Activated CD8-positive, alpha-beta memory T cell treated with anti-CD3 and anti-CD28 coated beads for 4 hours (primary cell): ENCODE measurements around the gene AGER.
"Not testable (repeated sequence)": the region's sequence is repeated elsewhere in the genome, so short reads cannot be mapped to it uniquely, and the experiment has no call there.

ENCODE experiments used
- DNase-seq, 2 donors: peaks; one replicate each; pipeline ENCODE4 v3.0.0-alpha.2; 2020; ENCODE audit warnings: low read depth in 2 of 2

Gene AGER

DNA sequence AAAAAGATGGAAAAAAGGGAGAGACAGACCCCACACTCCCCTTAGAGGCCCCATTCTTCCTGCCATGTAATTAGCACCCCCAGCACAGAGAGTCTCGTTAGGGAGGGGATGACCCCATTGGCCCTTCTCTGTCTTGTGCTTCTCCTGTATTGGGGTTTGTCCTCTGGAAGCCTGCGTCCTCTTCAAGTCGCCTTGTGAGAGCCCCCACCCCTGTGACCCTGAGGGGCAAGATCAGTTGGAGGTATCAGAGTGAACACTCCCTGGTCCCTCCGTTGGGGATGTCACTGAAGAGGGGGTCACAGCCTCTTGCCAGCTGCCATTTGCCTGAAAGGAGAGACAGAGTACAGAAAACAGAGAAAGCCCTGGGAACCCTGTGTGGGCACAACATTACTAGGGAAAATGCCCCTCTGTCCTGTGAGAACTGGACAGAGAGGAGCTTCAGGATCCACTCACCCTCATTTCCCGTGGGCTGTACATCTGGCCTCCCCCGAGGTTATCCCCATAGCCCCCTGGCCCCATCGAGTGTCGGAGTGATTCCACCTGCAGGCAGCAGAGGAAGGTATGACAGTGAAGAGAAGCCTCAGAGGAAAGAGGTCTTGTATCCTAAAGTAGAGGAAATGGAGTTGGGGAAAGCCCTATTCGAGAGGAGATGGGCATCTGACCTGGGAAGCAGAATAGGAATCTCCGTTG is 2.2 kb upstream of the AGER start:
- DNase-seq, result not testable (repeated sequence)

DNA sequence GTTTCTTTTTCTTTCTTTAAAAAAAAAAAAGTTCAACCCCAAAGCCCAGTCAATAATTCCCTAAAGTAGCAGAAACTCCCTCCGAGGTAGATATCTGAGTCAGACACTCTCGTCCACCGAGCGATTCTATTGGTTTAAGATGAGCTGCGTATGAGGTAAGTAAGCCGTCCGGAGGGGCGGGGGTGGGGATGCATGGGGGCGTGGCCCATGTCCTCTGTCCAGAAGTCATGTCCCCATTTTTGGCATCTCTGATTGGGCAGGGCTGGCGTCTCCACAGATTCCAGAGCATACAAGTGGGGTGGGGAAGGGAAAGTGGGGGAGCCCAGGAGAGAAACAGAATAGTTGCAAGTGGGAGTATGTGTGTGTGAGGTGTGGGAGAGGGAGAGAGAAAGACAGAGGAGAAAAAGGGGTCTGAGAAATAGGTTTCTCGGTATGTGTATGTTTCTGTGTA is 1.7 kb upstream of the AGER start:
- peak in 1 of 2 donors; percentile 29 for DNase-seq

DNA sequence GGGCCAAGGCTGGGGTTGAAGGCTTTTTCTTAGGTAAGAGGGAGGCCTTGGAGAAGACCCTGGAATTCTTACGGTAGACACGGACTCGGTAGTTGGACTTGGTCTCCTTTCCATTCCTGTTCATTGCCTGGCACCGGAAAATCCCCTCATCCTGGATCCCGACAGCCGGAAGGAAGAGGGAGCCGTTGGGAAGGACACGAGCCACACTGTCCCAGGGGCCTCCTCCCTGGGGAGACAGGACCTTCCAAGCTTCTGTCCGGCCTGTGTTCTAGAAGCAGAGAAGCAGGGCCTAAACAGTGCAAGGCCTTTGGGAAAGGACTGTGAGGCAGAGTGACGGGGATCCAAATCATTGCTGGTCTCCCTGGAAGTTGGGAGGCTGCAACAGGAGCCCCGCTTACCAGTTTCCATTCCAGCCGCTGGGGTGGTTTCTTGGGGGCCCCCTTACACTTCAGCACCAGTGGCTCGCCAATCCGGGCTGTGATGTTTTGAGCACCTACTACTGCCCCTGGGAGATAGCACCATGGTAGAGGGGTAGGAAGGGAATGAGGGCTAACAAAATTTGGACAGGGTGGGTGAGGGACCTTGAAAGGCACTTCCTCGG is 470 bp downstream of the AGER start:
- DNase-seq, result no peak

DNA sequence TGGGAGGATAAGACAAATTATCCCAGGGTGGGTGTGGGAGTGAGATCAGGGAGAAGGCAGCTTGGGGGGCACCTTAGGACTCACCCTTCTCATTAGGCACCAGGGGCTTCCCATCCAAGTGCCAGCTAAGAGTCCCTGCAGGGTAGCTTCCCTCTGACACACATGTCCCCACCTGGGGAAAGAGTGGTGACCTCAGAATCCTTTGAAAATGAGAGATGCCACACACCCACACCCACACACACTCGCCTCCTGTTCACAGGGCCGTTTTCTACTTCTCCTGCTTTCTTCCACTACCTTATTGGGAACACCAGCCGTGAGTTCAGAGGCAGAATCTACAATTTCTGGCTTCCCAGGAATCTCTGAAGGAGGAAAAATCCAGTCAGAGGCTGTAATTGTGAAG is 1.0 kb downstream of the AGER start:
- no peak for DNase-seq

DNA sequence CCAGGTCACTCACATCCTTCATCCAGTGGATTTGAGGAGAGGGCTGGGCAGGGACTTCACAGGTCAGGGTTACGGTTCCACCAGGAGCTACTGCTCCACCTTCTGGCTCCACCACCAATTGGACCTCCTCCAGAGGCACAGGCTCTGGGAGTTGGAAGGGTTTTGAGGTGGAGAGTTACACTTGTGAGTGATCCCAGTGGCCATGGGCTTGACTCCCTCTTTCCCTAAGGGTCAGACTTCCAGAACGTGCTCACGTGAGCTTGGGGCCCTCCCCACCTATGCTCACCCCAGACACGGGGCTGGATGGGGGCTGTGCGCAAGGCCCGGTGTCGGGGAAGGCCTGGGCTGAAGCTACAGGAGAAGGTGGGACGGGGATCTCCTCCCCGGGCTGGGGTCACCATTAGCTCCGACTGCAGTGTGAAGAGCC is 1.5 kb downstream of the AGER start:
- no peak for DNase-seq

DNA sequence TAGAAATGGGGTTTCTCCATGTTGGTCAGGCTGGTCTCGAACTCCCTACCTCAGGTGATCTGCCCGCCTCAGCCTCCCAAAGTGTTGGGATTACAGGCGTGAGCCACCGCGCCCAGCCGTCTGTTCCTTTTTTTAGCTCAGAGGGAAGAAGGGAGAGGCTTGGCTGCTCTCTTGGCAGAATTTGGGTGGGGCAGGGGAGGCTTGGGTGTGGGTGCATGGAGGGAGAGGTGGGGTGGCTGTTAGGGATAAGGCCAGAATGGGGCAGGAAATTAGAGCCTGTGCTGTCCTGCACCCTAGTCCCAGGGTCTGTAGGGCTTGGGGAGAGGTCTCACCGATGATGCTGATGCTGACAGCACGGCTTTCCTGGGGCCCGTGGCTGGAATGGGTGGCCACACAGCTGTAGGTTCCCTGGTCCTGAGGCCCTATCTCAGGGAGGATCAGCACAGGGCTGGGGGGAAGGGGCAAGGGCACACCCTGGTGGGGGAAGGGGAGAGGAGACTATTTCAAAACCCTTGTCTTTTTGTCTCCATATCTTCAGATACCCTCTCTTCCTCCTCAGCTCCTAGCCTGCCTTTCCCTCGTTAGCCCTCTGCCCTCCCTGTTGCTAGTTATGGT is 2.0 kb downstream of the AGER start:
- no peak for DNase-seq

DNA sequence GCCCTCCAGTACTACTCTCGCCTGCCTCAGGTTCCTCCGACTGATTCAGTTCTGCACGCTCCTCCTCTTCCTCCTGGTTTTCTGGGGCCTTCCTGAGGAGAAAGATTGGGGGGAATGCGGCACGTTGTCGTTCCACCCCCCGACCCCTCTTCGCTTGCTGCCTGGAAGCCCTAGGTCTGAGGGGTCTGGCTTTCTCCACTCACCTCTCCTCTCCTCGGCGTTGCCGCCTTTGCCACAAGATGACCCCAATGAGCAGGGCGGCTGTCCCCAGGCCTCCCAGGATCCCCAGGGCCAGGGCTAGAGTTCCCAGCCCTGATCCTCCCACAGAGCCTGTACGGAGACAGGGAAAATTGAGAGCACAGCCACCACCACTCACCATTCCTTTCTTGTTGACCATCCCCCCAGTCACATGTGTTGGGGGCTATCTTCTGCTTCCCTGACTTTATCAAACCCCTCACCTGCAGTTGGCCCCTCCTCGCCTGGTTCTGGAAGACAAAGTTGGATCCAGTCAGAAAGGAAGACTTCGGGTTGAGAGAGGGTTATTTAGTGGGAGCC is 2.8 kb downstream of the AGER start:
- no peak for DNase-seq

DNA sequence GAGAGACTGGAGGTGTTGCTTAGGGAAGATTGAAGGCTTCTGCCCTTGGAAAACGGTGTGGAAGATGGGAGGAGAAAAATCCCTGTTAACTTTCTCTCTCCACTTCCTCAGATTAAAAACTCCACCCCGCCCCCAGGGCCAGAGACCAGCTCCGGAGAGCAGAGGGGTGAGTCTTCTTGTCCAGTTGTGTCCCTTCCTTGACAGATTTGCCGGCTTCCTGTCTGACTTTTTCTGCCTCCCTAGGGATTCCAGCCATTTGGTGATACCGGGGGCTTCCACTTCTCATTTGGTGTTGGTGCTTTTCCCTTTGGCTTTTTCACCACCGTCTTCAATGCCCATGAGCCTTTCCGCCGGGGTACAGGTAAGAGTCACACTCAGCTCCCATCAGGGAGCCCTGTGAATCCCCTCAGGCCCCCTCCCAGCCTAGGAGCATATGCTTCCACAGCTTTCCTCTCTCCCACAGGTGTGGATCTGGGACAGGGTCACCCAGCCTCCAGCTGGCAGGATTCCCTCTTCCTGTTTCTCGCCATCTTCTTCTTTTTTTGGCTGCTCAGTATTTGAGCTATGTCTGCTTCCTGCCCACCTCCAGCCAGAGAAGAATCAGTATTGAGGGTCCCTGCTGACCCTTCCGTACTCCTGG is 4.2 kb downstream of the AGER start:
- no peak for DNase-seq

DNA sequence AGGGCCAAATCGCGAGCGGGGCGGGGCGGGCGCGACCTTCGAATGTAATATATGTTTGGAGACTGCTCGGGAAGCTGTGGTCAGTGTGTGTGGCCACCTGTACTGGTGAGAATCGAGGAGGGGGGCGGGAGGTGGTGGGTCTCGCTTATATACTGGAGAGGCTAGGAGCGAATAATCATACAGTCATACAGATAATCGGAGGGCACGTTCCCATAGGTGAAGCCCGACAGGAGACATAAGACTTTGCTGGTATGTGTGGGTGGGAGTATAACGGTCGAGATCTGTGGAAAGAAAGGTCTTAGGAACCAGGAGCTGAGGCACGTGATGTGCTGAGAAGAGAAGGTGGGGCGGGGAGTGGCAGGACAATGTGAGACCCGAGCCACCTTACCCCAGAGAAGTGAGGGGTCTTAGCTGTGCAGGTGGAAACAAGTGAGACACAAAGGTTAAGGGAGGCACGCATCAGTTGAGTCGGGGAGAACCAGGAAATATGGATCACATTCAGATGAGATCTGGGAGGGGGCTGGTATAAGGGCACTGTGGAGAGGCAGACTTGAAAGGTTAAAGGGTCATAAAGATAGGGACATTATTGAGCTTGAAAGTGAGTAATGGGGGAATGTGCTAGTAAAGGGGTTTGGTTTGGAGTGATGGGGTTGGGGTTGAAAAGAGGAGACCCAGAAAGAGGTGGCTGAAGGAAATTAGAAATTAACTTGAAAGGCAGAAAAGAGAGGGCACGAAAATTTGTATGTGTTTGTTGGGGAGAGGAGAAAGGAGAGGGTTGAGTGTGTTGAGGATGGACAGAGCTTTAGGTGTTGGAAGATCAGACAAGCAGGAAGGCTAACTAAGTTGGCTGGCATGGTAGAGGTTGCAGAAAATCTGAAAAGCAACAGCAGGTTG is 5.3 kb downstream of the AGER start:
- DNase-seq, result no peak

DNA sequence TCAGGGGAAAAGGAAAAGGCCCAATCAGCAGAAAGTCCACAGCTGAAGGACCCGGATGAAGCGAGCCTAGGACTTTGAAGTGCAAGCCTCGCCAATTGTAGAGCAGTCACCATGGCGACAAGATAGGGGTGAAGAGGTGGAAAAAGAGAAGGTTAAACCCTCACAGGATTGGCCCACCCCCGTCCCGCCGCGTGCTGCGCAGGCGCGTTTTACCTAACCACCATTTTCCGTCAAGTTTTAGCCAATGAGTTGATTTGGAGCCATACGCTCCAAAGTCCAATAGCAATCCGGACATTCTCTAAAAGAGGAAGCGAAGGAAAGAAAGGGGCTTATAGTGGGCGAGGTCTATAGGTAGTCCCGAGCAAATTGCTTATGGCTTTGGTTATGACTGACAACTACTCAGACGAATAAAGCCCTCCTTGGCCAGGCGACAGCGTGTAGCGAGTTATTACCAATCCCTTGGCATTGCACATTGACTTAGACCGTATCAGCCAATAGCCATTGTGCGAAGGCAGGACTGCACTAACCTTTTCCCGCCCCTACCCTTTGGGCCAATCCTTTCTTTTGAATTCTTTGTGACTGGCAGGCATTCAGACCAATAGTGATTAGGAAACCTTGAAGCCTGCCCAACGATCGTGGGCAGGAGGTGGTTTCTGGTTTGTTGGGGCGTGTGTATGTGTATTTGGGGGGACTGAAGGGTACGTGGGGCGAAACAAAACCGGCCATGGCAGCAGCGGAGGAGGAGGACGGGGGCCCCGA is 6.1 kb downstream of the AGER start, which contains the start of gene RNF5:
Gene RNF5 (plus strand): TSS at position 618 of the 759 bp plus-strand sequence. CDS start 107 bp downstream, at position 725.
- peak; percentile 85 to 91 for DNase-seq

DNA sequence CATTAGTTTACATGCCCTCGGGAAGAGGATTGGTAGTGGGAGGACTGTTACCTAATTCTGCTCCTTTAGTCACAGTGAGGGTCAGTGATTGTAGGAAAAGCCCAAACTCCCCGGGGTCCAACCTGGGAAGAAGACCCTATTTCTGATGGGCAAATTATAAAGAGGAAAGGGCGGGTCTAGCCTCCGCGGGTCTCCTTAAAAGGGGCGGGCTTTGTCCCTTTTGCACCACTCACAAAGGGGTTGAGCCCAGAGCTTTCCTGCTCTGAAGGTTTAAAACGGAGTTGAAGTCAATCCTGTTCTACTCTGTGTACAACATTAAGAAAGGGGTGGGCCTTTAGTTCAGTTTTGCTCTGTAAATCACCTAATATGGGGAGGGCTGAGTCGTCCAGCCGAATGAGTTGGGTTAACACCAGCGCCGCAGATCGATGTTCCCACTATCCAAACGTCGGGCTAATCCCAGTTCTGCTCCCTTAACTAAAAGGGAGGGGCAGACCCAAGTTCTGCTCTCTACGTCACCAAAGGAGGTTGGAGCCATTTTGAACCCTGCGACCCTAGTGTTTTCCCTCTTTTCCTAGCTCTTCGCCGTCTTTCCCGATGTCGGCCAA is 6.8 kb downstream of the AGER start:
- DNase-seq, result no peak

DNA sequence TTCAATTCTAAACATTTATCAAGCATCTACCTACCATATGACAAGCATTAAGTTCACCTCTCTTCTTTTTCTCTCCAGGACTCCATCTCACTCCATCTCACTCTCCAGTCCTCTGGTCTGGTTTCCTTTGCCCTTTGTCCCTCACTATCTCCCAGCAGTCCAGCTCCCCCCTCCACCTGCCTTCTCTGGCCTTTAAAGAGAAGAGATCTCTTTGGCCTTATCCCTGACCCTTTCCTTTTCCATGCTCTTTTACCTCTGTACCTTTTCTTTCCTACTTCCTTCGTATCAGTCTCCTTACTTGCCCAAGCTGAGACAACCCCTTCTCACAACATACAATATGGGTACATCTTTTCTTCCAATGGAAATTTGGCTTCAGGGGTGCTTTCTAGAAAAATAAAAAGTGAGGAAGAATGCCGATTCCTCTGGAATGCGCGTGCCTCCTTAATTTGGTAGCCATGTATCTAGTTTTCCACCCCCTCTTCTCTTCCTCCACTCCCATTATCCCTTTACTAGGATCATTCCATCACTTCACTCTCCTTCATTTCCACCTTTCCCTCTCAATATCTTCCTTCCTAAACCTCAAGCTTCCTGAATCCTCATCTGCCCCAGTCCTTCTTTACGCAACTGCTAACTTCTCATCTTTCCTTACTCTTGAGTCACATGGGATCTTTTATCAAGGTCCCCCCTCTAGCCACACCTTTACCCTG is 7.4 kb downstream of the AGER start:
- no peak for DNase-seq

DNA sequence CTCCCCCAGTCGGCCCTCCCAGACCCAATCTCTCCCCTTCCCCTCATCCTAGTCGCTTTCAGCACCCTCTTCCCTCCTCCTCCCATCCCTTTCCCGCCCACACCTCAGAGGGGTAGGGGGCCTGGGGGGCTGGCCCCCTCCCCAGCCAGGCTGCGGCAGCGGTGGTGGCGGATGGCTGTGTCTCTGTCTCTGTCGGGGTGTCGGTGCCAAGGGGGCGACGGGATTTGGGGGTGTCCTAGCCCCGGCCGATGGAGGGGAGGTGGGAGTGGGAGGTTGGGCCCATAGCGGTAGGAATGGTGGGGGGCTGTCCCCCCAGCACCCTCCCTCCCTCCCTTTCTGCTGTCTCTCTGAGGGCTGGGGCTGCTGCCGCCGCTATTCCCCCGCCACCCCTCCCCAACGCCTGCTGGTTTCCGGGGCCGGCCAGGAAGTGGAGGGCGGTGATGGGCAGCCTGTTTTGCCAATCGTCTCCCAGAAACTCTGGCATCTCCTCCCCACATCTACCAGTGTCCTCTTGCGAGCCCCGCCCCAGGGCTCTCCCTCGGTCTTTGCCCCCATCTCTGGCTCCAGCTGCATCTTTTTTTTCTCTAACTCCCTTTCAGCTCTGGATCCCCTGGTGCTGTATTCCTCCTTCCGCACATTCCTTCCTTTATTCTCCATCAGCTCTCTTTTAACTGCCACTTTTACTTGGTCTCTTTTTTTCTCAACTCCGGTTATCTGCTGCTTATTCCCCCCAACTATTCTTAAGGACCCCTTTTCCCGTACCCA is 8.2 kb downstream of the AGER start, which contains the start of gene AGPAT1:
Gene AGPAT1 (minus strand): TSS at position 374 of the 765 bp plus-strand sequence. CDS start 4,588 bp downstream, outside the sequence.
- peak; percentile 94 to 95 for DNase-seq

DNA sequence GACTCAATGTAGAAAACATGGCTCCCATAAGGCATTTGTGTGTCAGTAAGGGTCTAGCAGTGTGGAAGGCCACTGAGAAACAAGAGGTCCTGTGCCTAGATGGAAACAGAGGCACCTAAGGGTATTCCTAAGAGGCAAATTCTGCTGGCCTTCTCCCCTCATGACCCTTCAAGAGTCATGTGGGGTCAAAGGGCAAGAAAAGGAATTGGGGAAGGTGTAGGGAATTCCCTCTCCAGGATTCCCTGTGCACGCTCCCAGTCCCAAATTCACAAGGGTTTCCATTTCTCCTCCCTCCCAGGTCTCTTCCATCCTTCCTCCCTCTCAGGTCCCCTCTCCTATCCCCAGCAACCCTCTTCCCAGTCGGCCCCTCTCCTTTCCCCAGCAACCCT is 8.7 kb downstream of the AGER start:
- DNase-seq, result no peak

DNA sequence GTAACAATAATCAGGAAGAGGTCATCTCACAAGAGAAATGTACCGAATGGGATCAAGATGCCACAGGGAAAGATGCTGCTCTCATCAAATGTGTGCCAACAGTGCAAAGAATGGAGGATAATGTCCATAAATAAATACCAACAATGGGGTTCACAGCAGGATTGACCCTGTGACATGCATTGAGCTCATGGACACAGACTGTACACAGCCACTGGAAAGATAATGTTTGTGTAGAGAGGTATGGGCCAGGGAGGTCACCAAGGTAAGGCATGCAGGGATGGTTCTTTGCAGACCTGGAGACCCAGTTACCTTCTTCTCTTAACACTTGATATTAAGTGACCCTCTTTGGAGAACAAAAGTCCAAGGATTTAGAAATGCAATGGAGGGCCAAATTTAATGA is 9.6 kb downstream of the AGER start:
- no peak for DNase-seq

DNA sequence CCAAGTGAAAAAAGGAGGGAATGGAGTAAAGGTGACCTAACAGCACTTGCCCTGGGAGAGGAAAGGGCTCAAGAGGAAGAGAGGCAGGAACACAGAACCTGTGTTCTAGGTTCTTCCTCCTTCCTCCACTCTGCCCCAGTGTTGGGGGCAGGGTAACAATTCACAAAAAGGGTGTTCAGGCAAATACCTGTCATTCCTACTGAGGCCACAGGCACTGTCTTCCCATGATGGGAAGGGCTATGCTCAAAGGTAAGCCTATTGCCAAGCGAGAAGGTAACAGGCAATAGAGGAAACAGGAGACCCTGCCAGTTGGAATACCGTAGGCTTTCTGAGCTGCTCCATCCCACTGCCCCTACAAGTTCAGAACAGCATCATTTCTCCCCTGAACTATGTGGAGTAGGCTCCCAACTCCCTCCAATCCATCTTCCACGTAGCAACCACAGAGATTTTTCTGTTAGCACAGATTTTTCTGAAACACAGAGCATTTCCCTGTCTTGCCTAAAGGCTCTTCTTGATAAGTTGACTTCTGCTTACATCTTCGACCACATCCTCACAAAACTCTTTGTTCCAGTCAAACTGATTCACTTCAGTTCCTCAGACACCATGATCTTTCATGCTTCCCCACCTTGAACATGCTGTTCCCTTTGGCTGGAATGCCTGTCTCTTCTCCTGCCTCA is 10.9 kb downstream of the AGER start:
- no peak for DNase-seq

DNA sequence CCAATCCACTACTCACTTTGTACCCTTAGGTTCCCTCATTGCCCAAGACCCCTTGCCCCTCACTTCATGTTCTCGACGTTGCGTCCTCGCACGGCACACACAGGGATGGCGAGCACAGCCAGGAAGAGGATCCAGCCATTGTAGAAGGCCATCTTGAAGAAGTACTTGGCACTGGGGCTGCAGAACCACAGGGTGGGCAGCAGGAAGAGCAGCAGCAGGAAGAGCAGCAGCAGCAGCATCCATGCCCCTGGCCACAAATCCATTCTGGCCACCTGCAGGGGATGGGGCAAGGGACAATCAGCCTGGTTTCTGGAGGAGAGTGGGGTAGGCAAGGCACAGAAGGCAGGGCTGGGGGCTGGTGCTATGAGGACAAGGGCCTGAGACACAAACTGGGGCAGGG is 12.8 kb downstream of the AGER start:
- DNase-seq, result no peak

DNA sequence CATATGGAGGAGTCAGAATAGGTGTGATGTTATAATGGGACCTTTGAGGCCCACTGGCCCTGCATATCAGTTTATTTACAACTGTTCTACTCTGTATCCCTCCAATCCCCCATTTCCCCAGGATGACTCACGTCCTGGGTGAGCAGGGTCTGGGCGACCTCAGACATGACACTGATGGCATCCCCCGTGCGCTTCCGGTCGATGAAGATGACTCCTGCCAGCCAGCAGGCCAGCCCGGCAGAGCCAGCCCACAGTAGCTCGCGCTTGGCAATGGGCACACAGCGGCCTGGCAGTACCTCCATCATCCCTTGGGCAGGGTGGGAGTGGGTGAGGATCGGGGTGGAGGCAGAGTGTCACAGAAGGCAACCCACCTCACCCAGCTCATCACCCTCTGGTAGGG is 13.8 kb downstream of the AGER start:
- DNase-seq, result no peak
